Uterus (tissue), 2 donors: ENCODE measurements around the gene CDH13.

Source experiments
- CTCF ChIP-seq, 4 experiments: fragments of 200-600 bp in 2 of 4; fragments of 450-650 bp in 2 of 4; sonication (generic) in 2 of 4; IDR thresholded peaks; one replicate each; pipeline ENCODE4 v1.5.1; 2016 to 2019; ENCODE audit warnings: antibody characterized with exemption in 4 of 4, mild to moderate bottlenecking in 2 of 4, moderate library complexity in 1 of 4
- POLR2A ChIP-seq, 2 donors: fragments of 450-650 bp; IDR thresholded peaks; one replicate each; pipeline ENCODE4 v1.6.1; 2016; ENCODE audit warnings: antibody characterized with exemption in 2 of 2, mild to moderate bottlenecking in 1 of 2, moderate library complexity in 1 of 2

- TF ChIP-seq POLR2A (IDR thresholded peaks at IDR 0.05) (no peak), CTCF (IDR thresholded peaks at IDR 0.05) (no peak)
Measured at GRCh38 chr16:82639263-82639662, 12.5 kb downstream of the CDH13 start.
